Loucy (cell line): ENCODE data around the gene NR2C2AP.

ENCODE experiments used
- EZH2phosphoT487 ChIP-seq: fragments of 200-600 bp; IDR thresholded peaks from 2 replicates; pipeline ENCODE4 v1.6.1; 2018; ENCODE audit warnings: antibody characterized with exemption, mild to moderate bottlenecking, moderate library complexity, borderline replicate concordance
- TF ChIP-seq, protein P1 (sequence below): fragments of 200-600 bp; sonication (generic); conservative IDR thresholded peaks from 2 replicates; pipeline ENCODE4 v1.5.1; 2014; ENCODE audit warnings: mild to moderate bottlenecking, antibody characterized with exemption, low read length

DNA sequence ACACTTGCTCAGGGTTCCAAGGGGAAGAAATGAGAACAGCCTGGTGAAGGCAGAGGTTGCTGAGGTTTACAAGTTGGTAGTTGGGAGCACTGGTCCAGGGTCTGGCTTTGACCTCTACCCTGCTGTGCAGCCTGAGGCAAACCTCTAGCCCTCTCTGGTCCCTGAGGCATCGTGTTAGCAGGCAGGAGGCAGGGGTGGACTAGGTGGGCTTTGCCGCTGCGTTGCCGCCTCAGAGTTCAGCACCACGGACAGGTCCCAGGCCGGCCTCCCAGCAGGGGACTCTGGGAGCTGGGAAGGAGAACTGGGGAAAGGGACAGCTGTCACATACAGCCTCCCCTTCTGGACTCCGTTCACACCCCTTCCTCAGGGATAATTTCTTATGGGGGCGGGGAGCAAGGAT, 11.7 kb upstream of the NR2C2AP start:
- TF ChIP-seq, protein P1, sequence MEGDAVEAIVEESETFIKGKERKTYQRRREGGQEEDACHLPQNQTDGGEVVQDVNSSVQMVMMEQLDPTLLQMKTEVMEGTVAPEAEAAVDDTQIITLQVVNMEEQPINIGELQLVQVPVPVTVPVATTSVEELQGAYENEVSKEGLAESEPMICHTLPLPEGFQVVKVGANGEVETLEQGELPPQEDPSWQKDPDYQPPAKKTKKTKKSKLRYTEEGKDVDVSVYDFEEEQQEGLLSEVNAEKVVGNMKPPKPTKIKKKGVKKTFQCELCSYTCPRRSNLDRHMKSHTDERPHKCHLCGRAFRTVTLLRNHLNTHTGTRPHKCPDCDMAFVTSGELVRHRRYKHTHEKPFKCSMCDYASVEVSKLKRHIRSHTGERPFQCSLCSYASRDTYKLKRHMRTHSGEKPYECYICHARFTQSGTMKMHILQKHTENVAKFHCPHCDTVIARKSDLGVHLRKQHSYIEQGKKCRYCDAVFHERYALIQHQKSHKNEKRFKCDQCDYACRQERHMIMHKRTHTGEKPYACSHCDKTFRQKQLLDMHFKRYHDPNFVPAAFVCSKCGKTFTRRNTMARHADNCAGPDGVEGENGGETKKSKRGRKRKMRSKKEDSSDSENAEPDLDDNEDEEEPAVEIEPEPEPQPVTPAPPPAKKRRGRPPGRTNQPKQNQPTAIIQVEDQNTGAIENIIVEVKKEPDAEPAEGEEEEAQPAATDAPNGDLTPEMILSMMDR = no peak
- TF ChIP-seq EZH2phosphoT487 = no peak
